ENCODE results near the gene LRRC38.
"Not testable (repeated sequence)": the region's sequence is repeated elsewhere in the genome, so short reads cannot be mapped to it uniquely, and the experiment has no call there.

The LRRC38 gene, protein sequence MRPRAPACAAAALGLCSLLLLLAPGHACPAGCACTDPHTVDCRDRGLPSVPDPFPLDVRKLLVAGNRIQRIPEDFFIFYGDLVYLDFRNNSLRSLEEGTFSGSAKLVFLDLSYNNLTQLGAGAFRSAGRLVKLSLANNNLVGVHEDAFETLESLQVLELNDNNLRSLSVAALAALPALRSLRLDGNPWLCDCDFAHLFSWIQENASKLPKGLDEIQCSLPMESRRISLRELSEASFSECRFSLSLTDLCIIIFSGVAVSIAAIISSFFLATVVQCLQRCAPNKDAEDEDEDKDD

DNA sequence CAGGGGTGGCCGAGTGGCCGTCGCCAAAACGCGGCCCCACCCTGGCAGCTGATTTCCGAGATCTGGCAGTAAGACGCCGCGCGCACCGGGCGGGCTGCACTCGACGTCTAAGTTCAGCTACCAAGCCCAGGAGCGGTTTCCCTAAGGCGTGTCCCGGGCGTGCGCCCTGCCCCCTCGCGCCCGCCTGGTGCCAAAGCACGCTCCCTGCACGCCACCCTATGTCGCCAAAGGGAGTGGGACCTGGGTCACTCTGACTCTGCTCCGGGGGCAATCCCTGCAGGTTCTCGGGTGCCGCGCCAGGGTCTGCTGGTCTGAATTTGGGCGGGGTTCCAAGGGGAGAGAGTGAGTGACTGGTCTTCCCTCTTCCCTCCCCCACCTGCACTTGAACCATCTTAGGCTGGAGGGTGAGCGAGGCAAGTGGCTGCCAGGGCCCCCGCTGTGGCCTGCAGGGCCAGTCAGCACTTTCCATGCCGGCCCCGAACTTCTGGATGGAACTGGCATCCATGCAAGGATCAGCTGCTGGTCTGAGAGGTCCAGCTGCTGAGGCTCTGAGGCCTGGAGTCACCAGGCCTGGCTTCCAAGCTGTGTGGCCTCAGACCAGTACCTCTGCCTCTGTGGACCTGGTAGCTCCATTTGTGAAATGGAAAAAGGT is at the start of gene LRRC38:
Gene LRRC38 (minus strand): TSS at position 109 of the 652 bp plus-strand sequence. CDS start 410 bp downstream, outside the sequence.
- no peak for DNase-seq

GRCh38 chr1:13562981-13563380 is 49.2 kb upstream of the LRRC38 start:
- DNase-seq = not testable (repeated sequence)

- no peak for DNase-seq
Observed at GRCh38 chr1:13560541-13560940, 46.7 kb upstream of the LRRC38 start.

GRCh38 chr1:13556224-13556764 is 42.5 kb upstream of the LRRC38 start:
- no peak for DNase-seq

GRCh38 chr1:13554798-13555197 is 41.0 kb upstream of the LRRC38 start:
- DNase-seq = no peak

GRCh38 chr1:13550663-13551062 is 36.9 kb upstream of the LRRC38 start:
- DNase-seq = no peak

GRCh38 chr1:13549521-13549920 is 35.7 kb upstream of the LRRC38 start:
- no peak for DNase-seq

DNA sequence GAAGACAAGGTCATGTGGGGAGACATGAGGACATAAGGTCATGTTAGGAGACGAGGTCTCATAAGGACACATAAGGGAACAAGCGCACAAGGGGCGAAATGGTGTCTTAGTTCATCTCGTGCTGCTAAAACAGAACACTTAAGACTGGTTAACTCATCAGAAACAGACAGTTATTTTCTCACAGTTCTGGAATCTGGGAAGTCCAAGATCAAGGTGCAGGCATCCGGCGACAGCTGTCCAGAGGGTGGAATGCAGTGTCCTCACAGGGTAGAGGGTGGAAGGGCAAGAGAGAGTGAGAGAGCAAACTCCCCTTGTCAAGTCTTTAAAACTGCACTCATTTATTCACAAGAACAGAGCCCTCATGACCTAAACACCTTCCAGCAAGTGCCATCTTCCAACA is 35.2 kb upstream of the LRRC38 start:
- DNase-seq = no peak

DNA sequence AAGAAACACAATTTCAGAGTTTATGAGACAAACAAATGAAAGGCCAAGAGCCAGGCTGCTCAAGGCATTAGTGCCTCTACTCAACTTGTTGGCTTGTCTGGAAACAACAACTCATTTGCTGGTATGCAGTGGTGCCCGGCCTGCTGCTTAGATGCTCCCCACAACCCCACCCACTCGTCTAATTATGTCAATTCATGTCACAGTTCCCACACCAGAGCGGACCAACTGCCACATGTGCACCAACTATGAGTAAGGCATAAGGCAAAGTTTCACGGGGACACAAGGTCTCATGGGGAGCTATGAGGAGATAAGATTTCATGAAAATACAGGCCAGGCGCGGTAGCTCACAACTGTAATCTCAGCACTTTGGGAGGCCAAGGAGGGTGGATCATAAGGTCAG is 34.5 kb upstream of the LRRC38 start:
- DNase-seq = no peak

DNA sequence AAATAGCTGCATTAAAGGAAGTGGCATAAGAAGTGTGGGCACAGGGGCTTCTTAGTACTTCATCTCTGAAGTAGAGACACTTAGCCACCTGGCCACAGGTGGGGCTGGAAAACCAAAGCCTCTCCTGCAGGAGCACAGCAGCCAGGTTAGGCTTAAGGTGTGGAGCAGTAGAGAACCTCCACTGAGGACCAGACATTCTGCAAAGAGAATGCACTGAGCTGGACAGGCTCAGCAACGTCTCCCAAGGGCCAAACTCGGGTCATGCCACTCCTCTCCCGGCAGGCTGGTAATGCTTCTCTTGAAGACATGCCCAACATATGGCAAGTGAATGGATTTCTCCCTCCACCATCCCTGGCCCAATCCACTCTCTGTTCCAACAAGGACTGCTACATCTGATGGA is 33.0 kb upstream of the LRRC38 start:
- DNase-seq = no peak

GRCh38 chr1:13544221-13544556 is 30.4 kb upstream of the LRRC38 start:
- DNase-seq = no peak

DNA sequence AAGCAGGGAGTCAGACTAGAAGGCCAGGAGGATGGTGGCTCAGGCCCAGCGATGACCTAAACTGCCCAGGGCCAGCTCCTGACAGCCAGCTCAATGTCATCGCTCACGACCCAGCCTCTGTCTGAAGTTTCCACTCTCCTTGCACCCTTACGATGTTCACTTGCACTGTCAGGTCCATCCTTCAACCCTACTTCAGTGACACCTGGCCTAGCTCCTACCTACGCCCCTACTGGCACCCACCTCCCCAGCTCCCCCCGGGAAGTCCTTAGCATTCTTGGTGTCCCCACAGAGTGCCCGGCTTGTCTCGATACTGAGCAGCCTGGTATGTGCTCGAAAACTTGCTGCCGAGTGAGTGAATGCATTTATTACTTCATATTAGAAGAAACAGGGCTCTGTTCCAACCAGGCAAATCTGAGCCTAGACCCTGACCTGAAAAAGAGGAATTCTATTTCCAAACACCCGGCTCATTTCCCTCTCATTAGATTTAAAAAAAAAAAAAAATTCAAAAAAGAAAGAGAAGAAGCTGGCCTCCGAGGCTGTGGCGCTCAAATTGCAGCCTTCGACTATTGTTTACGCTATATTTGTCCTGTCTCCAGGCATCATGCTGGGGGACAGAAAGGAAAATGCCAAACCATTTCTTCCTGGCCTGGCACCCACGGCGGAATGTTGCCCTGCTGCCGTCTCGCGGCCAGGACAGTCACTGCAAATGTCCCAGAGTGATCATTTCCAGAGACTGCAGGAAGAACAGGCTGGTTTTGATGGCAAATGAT is 29.8 kb upstream of the LRRC38 start:
- no peak for DNase-seq

GRCh38 chr1:13541435-13542215 is 27.8 kb upstream of the LRRC38 start:
- no peak for DNase-seq

DNA sequence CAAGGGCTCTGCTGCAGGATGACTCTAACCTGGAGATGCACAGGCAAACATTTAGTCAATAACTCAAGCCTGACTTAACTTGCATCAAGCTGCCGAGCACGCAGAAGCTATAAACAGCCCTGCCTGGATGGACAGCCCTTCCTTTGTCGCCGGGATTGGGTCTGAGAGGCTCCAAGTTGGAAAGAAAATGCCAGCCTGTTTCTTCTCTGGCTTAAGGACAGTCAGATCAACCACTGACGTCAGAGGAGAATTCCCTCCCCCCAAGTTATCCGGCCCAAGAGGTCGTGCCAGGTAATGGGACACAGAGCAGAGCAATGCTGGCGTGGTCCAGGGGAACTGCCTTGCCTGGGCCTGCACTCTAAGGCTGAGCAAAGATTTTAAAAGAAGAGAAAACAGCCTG is 27.1 kb upstream of the LRRC38 start:
- DNase-seq = no peak

- DNase-seq = no peak
Observed at GRCh38 chr1:13539683-13540082, 25.9 kb upstream of the LRRC38 start.

DNA sequence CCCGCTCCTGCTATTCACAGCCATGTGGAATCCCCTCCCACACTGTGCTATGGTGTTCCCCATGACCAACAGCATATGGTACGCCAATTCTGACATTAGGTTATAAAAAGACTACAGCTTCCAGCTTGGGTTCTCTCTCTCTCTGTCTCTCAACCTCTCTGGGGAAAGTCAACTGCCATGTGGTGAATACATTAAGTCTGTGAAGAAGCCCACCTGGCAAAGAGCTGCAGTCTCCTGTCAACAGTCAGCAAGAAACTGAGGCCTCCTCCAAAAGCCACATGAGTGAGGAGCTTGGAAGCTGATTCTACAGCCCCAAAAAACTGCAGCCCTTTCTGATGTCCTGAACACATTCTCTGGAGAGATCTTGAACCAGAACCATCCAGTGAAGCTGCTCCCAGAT is 25.0 kb upstream of the LRRC38 start:
- DNase-seq = no peak

- DNase-seq = no peak
Observed at GRCh38 chr1:13536571-13536970, 22.8 kb upstream of the LRRC38 start.

DNA sequence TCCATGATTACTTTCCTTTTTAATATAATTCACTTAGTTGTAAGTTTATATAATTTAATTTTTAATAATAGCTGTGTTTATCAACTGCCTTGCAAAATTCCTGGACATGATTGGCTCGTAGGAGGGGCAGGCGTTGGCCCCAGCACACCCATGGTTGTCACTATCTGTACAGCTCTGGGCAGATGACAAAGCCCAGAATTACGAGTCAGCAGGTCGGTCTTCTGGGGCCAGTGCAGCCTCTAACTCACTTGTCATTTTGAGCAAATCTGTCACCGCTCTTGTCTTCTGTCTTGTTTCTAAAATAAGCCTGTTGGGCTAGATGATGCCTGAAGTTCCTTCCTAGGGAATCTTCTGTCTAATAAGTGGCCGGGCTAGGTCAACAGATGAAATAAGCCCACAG is 21.4 kb upstream of the LRRC38 start:
- DNase-seq = no peak

DNA sequence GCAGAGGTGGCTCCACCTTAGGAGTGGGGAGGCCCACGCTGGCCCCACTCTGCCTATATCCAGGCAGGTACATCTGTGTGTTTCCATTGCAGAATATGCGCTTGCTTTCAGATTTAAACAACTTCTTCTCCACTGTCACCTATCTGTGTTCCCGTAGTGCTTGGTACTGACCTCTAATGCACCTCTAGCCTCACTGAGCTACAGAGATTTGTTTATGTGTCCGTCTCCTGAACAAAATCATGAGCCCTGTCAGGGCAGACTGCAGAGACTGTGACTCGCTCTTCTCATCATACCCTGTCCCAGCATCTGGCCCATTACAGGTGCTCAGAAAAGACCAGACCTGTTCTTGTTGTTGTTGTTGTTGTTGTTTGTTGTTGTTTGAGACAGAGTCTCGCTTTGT is 14.5 kb upstream of the LRRC38 start:
- no peak for DNase-seq

DNA sequence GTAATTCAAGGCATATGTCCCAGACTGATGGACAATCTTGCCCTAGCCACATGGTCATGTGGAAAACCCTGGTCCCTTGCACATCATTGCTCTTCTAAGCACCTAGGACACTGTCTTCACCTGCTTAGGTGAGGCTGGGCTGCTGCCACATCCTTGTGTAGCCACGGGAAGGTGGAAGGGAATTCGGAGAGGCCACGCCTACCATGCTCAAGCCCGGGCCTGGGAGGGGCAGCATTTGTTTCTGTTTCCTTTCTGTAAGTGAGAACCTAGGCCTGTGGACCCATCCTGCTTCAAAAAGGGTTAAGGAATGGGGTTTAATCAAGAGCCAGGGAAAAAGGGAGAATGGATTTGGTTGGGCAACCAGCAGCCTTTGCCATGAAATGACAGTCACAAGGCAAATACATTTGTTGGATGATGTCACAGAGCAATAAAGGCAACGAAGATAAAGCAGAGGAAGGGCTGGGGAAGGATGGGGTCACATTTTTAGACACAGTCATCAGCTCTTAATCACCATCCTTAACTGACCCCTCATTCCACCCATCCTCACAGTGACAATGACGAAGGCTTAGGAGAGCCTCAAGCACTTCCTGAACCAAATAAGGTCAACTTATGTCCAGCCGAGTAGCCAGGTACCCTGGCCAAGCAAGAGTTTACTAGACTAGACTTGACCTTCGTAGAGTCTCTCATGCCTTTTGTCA is 10.1 kb upstream of the LRRC38 start:
- no peak for DNase-seq

DNA sequence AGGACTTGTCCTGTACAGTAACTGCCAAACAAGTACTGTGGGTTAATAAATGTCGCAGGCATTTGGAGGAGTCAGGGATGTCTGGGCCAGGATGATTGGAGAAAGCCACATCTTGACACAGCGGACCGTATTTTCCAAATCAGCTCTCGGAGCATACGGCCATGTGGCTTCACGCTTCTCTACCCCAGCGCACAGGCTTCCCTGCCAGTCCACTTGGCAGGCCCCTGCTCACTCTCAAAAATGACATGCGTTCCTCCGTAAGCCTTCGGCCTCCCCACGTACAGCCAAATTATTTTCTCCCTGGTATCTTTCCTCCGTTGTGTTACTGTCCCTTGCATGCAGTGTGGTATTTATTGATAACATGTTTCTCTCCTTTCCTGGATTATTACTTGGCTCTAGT is 7.2 kb upstream of the LRRC38 start:
- no peak for DNase-seq

DNA sequence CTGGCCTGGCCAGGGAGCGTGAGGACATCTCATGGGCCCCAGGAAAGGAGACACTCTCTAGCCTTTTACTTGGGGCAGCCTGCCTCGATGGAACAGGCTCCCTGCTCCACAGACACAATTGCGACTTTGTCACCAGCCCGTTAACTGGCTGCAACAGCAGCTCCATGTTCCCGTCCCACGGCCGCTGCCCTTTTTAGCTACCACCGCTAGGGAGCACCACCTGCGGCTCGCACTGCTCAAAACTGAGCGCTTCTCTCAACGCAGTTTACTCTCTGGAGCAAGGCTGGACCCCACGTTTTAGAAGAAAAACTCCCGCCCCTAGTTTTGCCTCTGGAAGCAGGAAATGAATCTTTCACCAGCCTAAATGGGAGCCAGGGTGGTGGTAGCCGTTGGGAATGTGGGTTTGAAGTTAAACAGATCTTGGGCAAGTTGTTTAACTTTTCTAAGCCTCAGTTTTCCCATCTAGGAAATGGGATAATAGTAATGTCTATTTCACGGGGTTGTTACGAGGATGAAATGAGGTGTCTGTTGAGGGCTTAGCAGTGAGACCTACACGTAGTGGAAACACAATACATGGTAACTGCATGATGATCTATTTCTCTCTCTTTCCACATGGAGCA is 3.5 kb upstream of the LRRC38 start:
- no peak for DNase-seq

Measured in activated naive CD4-positive, alpha-beta T cell (primary cell).